ENCODE results near the gene CHRDL2.

CHRDL2 gene

GRCh38 chr11:74746868-74747267 lies 15.6 kb upstream of the CHRDL2 start:
- no peak for DNase-seq

DNA sequence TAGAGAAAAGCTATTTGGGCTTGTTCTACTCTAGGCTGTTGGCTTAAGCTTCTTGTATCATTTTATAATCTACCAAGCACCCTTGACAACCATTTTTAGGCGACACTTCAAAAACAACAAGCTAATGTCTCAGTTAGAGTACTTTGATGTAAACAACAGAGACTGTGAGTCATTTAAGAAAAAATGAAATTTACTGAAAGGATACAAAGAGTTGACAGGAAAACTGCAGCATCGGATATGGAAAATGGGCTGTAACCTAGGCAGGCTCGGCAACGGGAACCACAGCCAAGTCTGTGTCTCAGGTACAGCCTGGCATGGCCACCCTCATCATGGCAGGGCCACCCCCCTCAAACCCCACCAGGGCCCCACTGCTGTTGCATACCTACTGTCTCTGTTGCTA lies 13.1 kb upstream of the CHRDL2 start:
- no peak for DNase-seq

GRCh38 chr11:74743640-74744039 lies 12.4 kb upstream of the CHRDL2 start:
- no peak for DNase-seq

- no peak for DNase-seq
Measured at GRCh38 chr11:74742070-74742469, 10.8 kb upstream of the CHRDL2 start.

DNA sequence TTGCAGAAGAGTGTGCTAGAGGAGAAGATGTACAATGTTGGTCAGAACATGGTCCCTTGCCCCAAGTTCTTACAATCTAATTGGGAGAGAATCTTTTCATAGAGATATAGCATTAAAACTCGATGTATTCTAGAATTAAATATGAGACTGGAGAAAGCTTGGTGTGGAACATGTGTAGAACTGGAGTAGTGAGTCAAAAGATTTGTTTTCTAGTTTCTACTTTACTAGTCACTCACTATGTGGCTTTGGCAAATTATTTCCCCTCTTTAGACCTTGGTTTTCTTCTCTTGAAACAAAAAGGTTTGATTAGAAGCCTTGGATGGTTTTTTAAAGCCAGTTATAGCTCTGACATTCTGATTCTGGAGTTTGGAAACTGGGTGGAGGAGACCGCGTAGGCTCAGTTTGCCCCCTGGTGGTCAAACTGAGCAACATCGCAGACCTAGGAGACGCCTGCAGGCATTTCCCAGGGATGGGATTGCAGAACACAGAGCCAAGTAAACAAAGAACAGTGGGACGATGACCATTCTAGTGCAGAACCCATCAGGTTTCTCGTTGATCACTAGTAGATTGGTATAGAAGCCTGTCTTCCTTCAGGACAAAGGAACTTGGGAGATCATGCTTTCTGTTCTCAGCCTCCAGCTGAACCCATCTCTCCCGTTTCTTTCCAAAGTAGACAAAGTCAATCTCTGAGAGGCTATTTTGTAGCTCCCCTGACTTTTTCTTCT lies 8.5 kb upstream of the CHRDL2 start:
- DNase-seq = peak; percentile 26

DNA sequence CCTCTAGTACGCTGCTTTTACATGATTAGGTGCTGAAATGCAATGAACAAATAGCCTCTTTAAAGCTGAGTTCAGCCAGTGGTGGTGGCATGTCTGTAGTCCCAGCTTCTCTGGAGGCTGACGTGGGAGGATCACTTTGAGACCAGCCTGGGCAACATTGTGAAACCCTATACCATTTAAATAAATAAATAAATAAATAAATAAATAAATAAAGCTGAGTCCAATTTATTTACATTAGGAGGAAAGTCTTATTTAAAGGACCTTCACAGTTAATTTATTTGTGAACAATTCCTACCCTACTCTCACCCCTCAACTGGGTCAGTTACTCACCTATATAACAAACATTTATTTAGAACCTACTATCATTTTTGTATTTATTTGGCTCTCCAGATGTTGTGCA lies 4.8 kb upstream of the CHRDL2 start:
- DNase-seq = no peak

- DNase-seq = no peak
Measured at GRCh38 chr11:74735365-74735928, 4.2 kb upstream of the CHRDL2 start.

GRCh38 chr11:74734559-74734925 lies 3.3 kb upstream of the CHRDL2 start:
- DNase-seq = no peak

GRCh38 chr11:74730571-74731260 lies 510 bp downstream of the CHRDL2 start:
- no peak for DNase-seq

DNA sequence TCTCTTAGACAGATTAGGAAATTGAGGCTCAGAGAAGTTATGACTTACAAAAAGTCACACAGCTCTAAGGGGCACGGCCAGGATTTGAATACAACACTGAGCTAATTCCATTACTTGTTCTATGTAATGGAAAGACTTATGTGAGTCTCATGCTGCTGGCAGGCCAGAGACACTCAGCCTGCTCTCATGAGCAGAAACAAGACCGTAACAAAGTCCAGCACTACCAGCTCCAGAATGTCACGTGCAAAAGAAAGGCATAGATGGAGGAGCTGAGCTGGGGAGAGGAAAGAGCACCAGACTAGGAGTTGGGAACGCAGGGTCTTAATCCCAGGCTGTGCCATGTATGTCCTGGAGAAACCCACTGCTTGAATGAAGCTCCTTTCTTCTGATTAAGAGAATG lies 1.8 kb downstream of the CHRDL2 start:
- no peak for DNase-seq

DNA sequence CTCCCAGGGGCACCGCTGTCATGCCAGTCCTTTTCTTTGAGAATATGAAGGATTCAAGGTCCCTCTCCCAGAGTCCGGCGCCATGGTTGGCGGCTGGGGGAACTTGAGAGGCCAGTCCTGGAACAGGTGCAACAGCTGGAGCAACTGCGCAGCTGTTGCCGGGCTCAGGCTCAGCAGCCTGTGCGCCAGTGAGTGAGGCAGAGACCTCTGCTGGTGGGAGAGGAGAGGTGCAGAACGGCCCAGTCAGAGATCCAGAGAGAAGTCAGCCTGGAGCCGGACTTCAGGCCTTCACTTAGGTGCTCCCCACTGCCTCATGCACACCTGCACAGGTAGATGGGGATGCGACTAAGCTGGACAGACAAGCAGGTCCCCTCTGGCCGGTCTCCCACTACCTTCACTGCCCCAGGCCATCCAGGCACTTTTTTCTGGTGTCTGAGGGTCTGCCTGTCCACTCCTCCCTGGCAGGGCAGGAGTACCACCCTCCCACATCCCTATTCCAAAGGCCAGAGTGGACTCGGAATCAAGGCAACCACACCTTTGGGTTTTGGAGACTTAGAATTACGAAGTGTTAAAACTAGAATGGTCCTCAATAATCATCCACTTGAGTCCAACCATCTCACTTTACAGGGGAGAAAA lies 4.6 kb downstream of the CHRDL2 start:
- DNase-seq = no peak

GRCh38 chr11:74725701-74726100 lies 5.5 kb downstream of the CHRDL2 start:
- no peak for DNase-seq

- no peak for DNase-seq
Measured at GRCh38 chr11:74723511-74723910, 7.7 kb downstream of the CHRDL2 start.

DNA sequence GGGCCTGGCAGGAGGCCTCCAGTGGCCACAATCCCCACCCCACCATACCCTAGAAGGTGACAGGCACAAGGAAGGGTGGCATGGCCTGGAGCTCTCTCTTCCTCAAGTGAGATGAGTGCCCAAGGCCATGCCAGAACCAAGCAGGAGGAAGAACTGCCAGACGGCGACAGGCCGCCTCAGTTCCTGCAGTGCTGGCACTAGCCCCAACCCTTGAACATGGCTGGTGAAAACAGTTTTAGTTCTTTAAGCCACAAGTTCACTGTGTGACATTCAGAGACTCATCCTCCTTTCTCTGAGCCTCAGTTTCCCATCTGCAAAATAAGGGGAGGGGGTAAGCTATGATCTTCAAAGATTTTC lies 9.8 kb downstream of the CHRDL2 start:
- DNase-seq = no peak

GRCh38 chr11:74720596-74721478 lies 10.4 kb downstream of the CHRDL2 start:
- DNase-seq = no peak

- DNase-seq = no peak
Measured at GRCh38 chr11:74719011-74719410, 12.2 kb downstream of the CHRDL2 start.

DNA sequence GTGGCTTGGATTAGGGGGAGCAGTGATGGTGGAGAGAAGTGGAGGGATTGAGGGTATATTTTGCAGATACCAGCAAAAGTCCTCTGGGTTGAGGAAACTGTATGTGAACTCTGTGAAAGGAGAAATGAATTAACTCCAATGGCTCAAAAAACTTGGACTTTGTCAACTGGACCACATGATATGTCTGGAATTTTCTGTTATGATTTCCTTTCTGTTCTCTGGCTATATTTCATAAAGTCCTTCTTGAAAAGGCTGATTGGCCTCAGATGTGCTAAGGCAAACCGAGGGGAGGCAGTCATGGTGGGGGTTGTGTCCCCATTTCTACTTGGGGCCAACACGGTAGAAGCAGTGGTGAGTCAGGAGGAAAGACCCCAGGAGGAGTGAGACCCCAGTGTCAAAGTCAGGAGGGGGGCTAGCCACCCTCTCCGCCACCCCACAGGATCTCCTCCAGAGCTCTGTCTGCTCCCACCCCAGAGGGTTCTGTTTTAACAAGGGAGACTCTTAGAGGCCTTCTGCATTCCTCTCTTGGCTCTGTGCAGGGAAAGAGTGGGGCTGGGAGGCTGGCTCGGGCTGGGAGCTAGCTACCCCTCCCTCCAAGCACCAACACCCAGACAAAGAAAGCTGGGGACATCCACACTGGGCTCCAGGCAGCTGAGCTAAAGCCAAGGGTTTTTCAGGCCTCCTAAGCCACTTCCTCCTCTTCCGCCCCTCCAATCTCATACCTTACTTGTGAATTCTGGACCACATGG lies 13.8 kb downstream of the CHRDL2 start:
- DNase-seq = no peak

DNA sequence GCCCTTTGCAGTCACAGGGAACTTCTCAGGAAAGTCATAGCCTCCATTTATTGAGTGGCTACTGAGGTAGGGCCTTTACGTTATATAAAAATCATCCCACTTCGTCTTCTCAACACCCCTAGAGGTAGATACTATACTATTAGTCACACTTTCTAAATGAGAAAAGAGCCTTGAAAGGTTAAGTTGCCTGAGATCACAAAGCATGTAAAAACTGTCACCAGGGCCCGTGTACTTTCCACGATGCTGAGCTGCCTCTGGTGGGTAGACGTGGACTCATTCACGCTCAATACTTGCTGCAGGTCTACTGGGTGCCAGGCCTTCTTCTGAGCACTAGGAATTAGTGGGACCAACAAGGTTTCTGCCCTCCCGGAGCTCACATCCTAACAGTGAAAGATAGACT lies 16.3 kb downstream of the CHRDL2 start:
- no peak for DNase-seq

GRCh38 chr11:74713686-74714085 lies 17.5 kb downstream of the CHRDL2 start:
- DNase-seq = no peak

- DNase-seq = no peak
Measured at GRCh38 chr11:74710281-74710938, 20.8 kb downstream of the CHRDL2 start.

DNA sequence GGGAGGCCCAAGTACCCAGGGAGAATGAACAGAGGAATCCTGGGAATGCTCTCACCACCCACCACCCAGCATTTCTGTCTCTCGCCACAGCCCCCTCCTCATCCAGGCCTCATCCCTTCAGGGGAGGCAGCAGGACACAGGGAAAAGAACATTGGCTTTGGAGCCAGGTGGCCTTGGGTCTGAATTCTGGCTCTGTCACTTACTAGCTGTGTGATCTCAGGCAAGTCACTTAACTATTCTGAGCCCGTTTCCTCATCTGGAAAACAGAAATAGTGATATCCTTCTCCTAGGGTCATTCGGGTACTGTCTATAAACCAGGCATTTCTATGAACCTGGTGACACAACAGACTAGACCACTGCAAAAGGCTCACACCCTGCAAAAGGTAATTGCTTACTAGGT lies 22.1 kb downstream of the CHRDL2 start:
- no peak for DNase-seq

Measured in amniotic stem cell (primary cell).